GM23248 (cell line): Measurements from ENCODE around the gene LRRC36. TPM values are rescaled to one million over a fixed set of nuclear protein-coding genes. Genes with fewer than 3 reads are reported as not detected.
"Not testable (repeated sequence)": the region's sequence is repeated elsewhere in the genome, so short reads cannot be mapped to it uniquely, and the experiment has no call there.

ENCODE experiments used
- DNase-seq: peaks from one replicate; pipeline ENCODE4 v3.0.0-alpha.2; 2015
- H2AFZ ChIP-seq: fragments of 200-600 bp; sonication (generic); 2 replicates; pipeline ENCODE4 v1.6.1; 2016; ENCODE audit warnings: antibody characterized with exemption
- H3F3A ChIP-seq: fragments of 200-600 bp; sonication (generic); 2 replicates; pipeline ENCODE4 v1.6.1; 2016; ENCODE audit warnings: mild to moderate bottlenecking, antibody characterized with exemption, mixed run types; ENCODE audit not compliant: insufficient read depth
- H3K27ac ChIP-seq: fragments of 200-600 bp; sonication (generic); 2 replicates; pipeline ENCODE4 v1.5.1; 2016; ENCODE audit warnings: mild to moderate bottlenecking
- H3K27me3 ChIP-seq: fragments of 200-600 bp; sonication (generic); replicated peaks from 2 replicates; pipeline ENCODE4 v1.6.1; 2016; ENCODE audit warnings: mild to moderate bottlenecking; ENCODE audit not compliant: insufficient read depth
- H3K36me3 ChIP-seq: fragments of 200-600 bp; sonication (generic); 2 replicates; pipeline ENCODE4 v1.6.1; 2016; ENCODE audit warnings: low read depth, mild to moderate bottlenecking
- H3K4me1 ChIP-seq: fragments of 200-600 bp; sonication (generic); 2 replicates; pipeline ENCODE4 v1.6.1; 2016; ENCODE audit warnings: mild to moderate bottlenecking; ENCODE audit not compliant: insufficient read depth
- H3K4me2 ChIP-seq: fragments of 200-600 bp; sonication (generic); one replicate; pipeline ENCODE4 v1.6.1; 2016; ENCODE audit warnings: mild to moderate bottlenecking; ENCODE audit not compliant: unreplicated experiment
- H3K4me3 ChIP-seq: fragments of 200-600 bp; sonication (generic); 2 replicates; pipeline ENCODE4 v1.5.1; 2016; ENCODE audit warnings: mild to moderate bottlenecking
- H3K79me2 ChIP-seq: fragments of 200-600 bp; sonication (generic); 2 replicates; pipeline ENCODE4 v1.6.1; 2016; ENCODE audit warnings: mild to moderate bottlenecking; ENCODE audit not compliant: insufficient read depth
- H3K9ac ChIP-seq: fragments of 200-600 bp; sonication (generic); 2 replicates; pipeline ENCODE4 v1.6.1; 2016; ENCODE audit warnings: mild to moderate bottlenecking
- H3K9me2 ChIP-seq: fragments of 200-600 bp; sonication (generic); 2 replicates; pipeline ENCODE4 v1.6.1; 2016; ENCODE audit warnings: mixed run types, mild to moderate bottlenecking, moderate library complexity; ENCODE audit not compliant: insufficient read depth
- H3K9me3 ChIP-seq: fragments of 200-600 bp; sonication (generic); one replicate; pipeline ENCODE4 v1.6.1; 2017; ENCODE audit warnings: low read depth
- H4K20me1 ChIP-seq: fragments of 200-600 bp; sonication (generic); 2 replicates; pipeline ENCODE4 v1.6.0; 2016; ENCODE audit not compliant: insufficient read depth
- EZH2 ChIP-seq: fragments of 200-600 bp; sonication (generic); IDR thresholded peaks from 2 replicates; pipeline ENCODE4 v1.6.1; 2018; ENCODE audit warnings: antibody characterized with exemption, mild to moderate bottlenecking; ENCODE audit not compliant: insufficient read depth, poor library complexity, severe bottlenecking
- EZH2phosphoT487 ChIP-seq: fragments of 200-600 bp; sonication (generic); IDR thresholded peaks from 2 replicates; pipeline ENCODE4 v1.6.1; 2018; ENCODE audit warnings: antibody characterized with exemption, moderate library complexity, mild to moderate bottlenecking, low read depth; ENCODE audit not compliant: insufficient read depth
- WGBS, 2 experiments: methylation state at CpG; one replicate each; pipeline ENCODE4 v1.1.6; 2015 to 2017; ENCODE audit warnings: low lambda C conversion rate in 2 of 2, low coverage in 1 of 2; ENCODE audit errors: missing lambda C conversion rate in 2 of 2; 5-methylcytosine and 5-hydroxymethylcytosine counted together
- in situ Hi-C: fragments of 300-500 bp; cut with MboI; formaldehyde crosslinking; loops from 2 replicates; pipeline ENCODE4 v1.15.0; 2020
- polyA plus RNA-seq: library from polyadenylated mRNA; unstranded; fragments of >200 nt; fragmentation: Nextera tagmentation; extraction: Ambion mirVana; gene quantifications from 2 replicates; pipeline ENCODE4 v1.2.1, GENCODE V29; 2016
- total RNA-seq: library from RNA; depleted of rRNA; stranded (reverse); fragments of >200 nt; shearing (Covaris generic); gene quantifications from 2 replicates; pipeline ENCODE4 v1.2.3, GENCODE V29; 2014

LRRC36 gene
- total and polyA plus RNA-seq, 2 experiments from 2014 or later = not detected

DNA sequence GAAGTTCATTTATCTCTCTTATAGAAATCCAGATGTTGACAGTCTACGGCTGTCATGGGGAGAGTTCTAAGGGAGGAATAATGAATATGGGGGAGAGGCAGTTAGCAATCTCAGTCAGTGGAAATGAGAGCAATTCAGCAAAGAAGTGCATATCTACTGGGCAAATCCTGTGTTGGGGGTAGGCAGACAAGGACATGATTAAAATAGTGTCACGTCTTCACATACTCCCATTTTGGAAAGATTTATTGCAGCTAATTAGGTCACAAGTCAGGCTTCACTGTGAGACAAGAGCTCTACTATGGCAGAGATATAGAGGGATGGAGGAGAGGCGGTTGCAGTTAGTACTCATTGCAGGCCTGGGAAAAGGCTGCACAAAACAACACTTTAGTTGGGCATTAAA lies 29.8 kb downstream of the LRRC36 start:
- H3K27ac ChIP-seq = no peak overlapping the region
- H3K4me2 ChIP-seq = no peak overlapping the region

DNA sequence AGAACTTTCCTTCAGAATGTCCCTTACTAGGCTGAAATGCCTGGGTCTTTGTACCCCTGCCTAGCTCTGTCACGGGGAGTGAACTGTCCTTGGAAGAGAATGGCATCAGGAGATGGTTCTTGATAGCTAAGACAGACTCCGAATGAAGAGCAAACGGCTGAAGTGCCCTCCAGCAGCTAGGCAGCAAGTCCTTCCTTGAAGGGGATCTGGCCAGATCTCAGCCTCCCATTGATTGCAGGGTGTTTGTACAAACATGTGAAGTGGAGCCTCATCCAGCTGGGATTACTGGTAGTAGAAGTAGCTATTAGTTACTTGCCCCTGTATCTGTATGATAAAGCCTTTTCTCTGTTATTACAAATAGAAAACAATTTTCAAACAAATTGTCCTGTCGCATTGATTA lies 30.9 kb downstream of the LRRC36 start:
- no peak for DNase-seq
- H3K36me3 ChIP-seq = no peaks in the 10 kb centered on the region
- H3K27ac ChIP-seq = no peak overlapping the region
- H3K79me2 ChIP-seq = no peaks in the 10 kb centered on the region
- in situ Hi-C loops = no loop called here
- H3K9ac ChIP-seq = no peak overlapping the region
- no peaks in the 10 kb centered on the region for H4K20me1 ChIP-seq
- no peaks in the 10 kb centered on the region for H3K4me1 ChIP-seq
- peaks cover 9% of the 10 kb centered on the region; the same call in 1 of the 2 replicates for H3K27me3 ChIP-seq
- no peaks in the 10 kb centered on the region for H3K9me2 ChIP-seq
- WGBS, 2 experiments = 48 to 52% methylated on average over 4 of the region's 4 CpGs
- no peak overlapping the region for H2AFZ ChIP-seq
- TF ChIP-seq EZH2 (no peak), EZH2phosphoT487 (no peak)
- no peaks in the 10 kb centered on the region for H3K9me3 ChIP-seq
- no peaks in the 10 kb centered on the region for H3F3A ChIP-seq
- no peak overlapping the region for H3K4me3 ChIP-seq
- H3K4me2 ChIP-seq = no peak overlapping the region

More for the DNA sequence above, 29.8 kb downstream of the LRRC36 start:
- Histone ChIP-seq H3K36me3 (no peaks in the 10 kb centered on the region), H3K4me1 (no peaks in the 10 kb centered on the region), H3K9ac (no peak overlapping the region), H4K20me1 (no peaks in the 10 kb centered on the region), H3K4me3 (no peak overlapping the region), H3K9me3 (no peaks in the 10 kb centered on the region), H3K9me2 (no peaks in the 10 kb centered on the region), H2AFZ (no peak overlapping the region), H3K79me2 (no peaks in the 10 kb centered on the region), H3K27me3 (peaks cover 5% of the 10 kb centered on the region; the same call in 1 of the 2 replicates), H3F3A (no peaks in the 10 kb centered on the region)
- TF ChIP-seq EZH2phosphoT487 = no peak
- TF ChIP-seq EZH2 = no peak
- DNase-seq = no peak
- in situ Hi-C loops = no loop called here
- WGBS, 2 experiments = 71 to 79% methylated on average over 3 of the region's 3 CpGs

DNA sequence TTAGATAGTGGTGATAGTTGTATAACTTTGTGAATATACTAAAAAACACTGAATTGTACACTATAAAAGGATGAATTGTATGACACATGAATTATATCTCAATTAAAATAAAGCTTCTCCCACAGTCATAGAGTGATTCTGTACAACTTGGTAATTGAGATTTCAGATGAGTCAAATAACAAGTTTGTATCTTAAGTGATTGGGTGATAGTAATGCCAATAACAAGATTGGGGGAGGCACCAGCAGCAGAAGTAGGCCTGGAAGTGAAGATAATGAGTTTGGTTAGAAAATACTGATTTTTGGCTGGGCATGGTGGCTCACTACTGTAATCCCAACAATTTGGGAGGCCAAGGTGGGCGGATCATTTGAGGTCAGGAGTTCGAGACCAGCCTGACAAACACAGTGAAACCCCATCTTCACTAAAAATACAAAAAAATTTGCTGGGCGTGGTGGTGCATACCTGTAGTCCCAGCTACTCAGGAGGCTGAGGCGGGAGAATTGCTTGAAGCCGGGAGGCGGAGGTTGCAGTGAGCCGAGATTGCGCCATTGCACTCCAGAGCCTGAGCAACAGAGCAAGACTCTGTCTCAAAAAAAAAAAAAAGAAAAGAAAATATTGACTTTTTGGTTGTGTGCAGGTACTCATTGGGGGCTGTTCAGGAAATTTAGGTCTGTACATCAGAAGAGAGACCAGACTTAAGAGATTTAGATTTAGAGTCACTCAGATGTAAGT lies 33.1 kb downstream of the LRRC36 start:
- H3K79me2 ChIP-seq, H3F3A ChIP-seq, H4K20me1 ChIP-seq, H3K9me2 ChIP-seq, H3K27ac ChIP-seq, H3K36me3 ChIP-seq, in situ Hi-C loops, H3K9me3 ChIP-seq, H3K4me2 ChIP-seq, H3K9ac ChIP-seq, H3K4me1 ChIP-seq, H3K4me3 ChIP-seq, H2AFZ ChIP-seq, DNase-seq: not testable (repeated sequence)
- WGBS, 2 experiments = 92% methylated on average over 8 of the region's 8 CpGs
- H3K27me3 ChIP-seq = peaks cover 25% of the 10 kb centered on the region

DNA sequence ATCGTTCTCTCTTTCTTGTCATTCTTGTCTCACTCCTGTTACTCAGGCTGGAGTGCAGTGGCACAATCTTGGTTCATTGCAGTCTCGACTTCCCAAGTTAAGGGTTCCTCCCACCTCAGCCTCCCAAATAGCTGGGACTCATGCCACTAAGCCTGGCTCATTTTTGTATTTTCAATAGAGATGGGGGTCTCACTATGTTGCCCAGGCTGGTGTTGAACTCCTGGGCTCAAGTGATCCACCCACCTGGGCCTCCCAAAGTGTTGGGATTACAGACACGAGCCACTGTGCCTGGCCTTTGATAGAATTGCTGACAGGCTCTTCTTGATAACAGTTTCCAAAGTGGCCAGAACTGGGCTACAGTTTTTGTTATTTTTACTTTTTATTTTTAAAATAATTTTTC lies 34.4 kb downstream of the LRRC36 start:
- H3K9ac ChIP-seq = no peak overlapping the region
- H3K9me2 ChIP-seq = no peaks in the 10 kb centered on the region
- TF ChIP-seq EZH2phosphoT487 (no peak), EZH2 (no peak)
- no peaks in the 10 kb centered on the region for H3K36me3 ChIP-seq
- H3K79me2 ChIP-seq = no peaks in the 10 kb centered on the region
- H3K9me3 ChIP-seq = no peaks in the 10 kb centered on the region
- H2AFZ ChIP-seq = no peak overlapping the region
- H4K20me1 ChIP-seq = no peaks in the 10 kb centered on the region
- no peak overlapping the region for H3K4me2 ChIP-seq
- DNase-seq = no peak
- 71 to 80% methylated on average over 3 of the region's 3 CpGs for WGBS, 2 experiments
- no peak overlapping the region for H3K27ac ChIP-seq
- H3K27me3 ChIP-seq = peaks cover 38% of the 10 kb centered on the region
- no peak overlapping the region for H3K4me3 ChIP-seq
- H3F3A ChIP-seq = no peaks in the 10 kb centered on the region
- in situ Hi-C loops = no loop called here
- no peaks in the 10 kb centered on the region for H3K4me1 ChIP-seq

DNA sequence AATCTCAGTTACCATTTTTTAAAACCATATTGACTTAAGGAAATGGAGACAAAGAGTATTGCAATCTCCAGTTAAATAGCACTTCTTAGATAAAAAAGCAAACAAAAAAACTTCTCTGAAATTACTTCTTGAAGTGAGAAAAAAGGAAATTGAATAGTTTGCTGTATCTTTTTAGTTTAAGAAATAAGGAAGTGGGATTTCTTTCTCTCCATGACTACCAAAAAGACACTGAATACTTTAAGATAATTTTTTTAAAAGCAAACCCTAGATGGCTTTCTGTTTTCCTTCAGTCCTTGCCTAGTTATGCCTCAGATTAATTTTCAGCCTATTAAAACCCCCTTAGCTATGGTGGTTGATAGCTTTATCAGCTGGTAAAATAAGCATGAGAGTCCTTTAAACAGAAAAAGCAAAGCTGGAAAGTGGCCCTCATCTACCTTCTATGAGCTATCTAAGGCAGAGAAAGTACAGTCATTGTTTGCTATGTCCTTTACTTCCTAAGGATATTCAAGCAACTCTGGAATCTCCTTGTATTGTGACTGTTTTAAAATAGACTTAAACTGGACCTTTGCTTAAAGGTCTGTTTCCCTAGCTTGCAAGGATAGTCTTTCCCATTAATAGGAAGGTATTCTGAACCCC lies 38.1 kb downstream of the LRRC36 start:
- TF ChIP-seq EZH2 (no peak), EZH2phosphoT487 (no peak)
- H3K4me1 ChIP-seq = no peaks in the 10 kb centered on the region
- H3K79me2 ChIP-seq = no peaks in the 10 kb centered on the region
- no peaks in the 10 kb centered on the region for H4K20me1 ChIP-seq
- no peak overlapping the region for H3K9ac ChIP-seq
- peaks cover 61% of the 10 kb centered on the region for H3K27me3 ChIP-seq
- DNase-seq = no peak
- H3K36me3 ChIP-seq = no peaks in the 10 kb centered on the region
- no peaks in the 10 kb centered on the region for H3K9me2 ChIP-seq
- in situ Hi-C loops = no loop called here
- no peak overlapping the region for H3K27ac ChIP-seq
- no peak overlapping the region for H2AFZ ChIP-seq
- no peaks in the 10 kb centered on the region for H3F3A ChIP-seq
- no peaks in the 10 kb centered on the region for H3K9me3 ChIP-seq
- no peak overlapping the region for H3K4me2 ChIP-seq
- H3K4me3 ChIP-seq = no peak overlapping the region
